Calu3 (cell line): ENCODE results near the gene UTY. TPM values are rescaled to one million over a fixed set of nuclear protein-coding genes. Genes with fewer than 3 reads are reported as not detected.

ENCODE experiments used
- BruUV-seq: library from RNA; stranded (reverse); fragments of 400-500 nt; replicated peaks from 2 replicates; lab custom pipeline; 2021; lab: Mats Ljungman, UMichigan
- CTCF ChIA-PET: fragments of 300-600 bp; sonication (Branson Sonifier 250); formaldehyde crosslinking; loops from one replicate; lab custom pipeline; 2022; ENCODE audit warnings: antibody characterized with exemption; lab: Charles Lee
- DNase-seq: peaks from one replicate; pipeline ENCODE4 v3.0.0; 2022
- H3K27ac Mint-ChIP-seq: one replicate; pipeline ENCODE4 v1.8.0; 2022; ENCODE audit warnings: mixed read lengths; ENCODE audit not compliant: unreplicated experiment
- H3K27me3 Mint-ChIP-seq: one replicate; pipeline ENCODE4 v1.8.0; 2022; ENCODE audit warnings: mixed read lengths; ENCODE audit not compliant: unreplicated experiment
- H3K36me3 Mint-ChIP-seq: one replicate; pipeline ENCODE4 v1.8.0; 2022; ENCODE audit warnings: mild to moderate bottlenecking, moderate library complexity, mixed read lengths; ENCODE audit not compliant: insufficient read depth, unreplicated experiment
- H3K4me1 Mint-ChIP-seq: one replicate; pipeline ENCODE4 v1.8.0; 2022; ENCODE audit warnings: mild to moderate bottlenecking, low read depth, mixed read lengths; ENCODE audit not compliant: unreplicated experiment
- H3K4me3 Mint-ChIP-seq: one replicate; pipeline ENCODE4 v1.8.0; 2022; ENCODE audit warnings: mild to moderate bottlenecking, low read depth, moderate library complexity, mixed read lengths; ENCODE audit not compliant: unreplicated experiment
- H3K9me3 Mint-ChIP-seq: one replicate; pipeline ENCODE4 v1.8.0; 2022; ENCODE audit warnings: low read depth, mixed read lengths; ENCODE audit not compliant: unreplicated experiment
- CTCF ChIP-seq: fragments of 200-600 bp; IDR thresholded peaks from one replicate; pipeline ENCODE4 v1.8.0; 2022; ENCODE audit warnings: antibody characterized with exemption; ENCODE audit not compliant: unreplicated experiment
- intact Hi-C: fragments of 100-400 bp; cut with micrococcal nuclease; formaldehyde crosslinking; loops from one replicate; pipeline ENCODE4 v1.10.0; 2022; ENCODE audit not compliant: unreplicated experiment
- total RNA-seq: library from RNA; stranded (reverse); gene quantifications from 2 replicates; pipeline ENCODE4 v1.2.3, GENCODE V29; 2022

Gene UTY
- total RNA-seq, 1 experiment from 2014 or later, result not detected

GRCh38 chrY:13227354-13227953 lies 252.4 kb downstream of the UTY start:
- H3K4me1 Mint-ChIP-seq, result no peaks in the 10 kb centered on the region
- intact Hi-C loops, result no loop called here
- no TSS peak for BruUV-seq
- H3K9me3 Mint-ChIP-seq, result no peaks in the 10 kb centered on the region
- H3K36me3 Mint-ChIP-seq, result no peaks in the 10 kb centered on the region
- no peak for DNase-seq
- H3K4me3 Mint-ChIP-seq, result no peak overlapping the region
- H3K27ac Mint-ChIP-seq, result no peak overlapping the region
- CTCF ChIA-PET, result no interaction called here
- H3K27me3 Mint-ChIP-seq, result no peaks in the 10 kb centered on the region
- no peak for TF ChIP-seq CTCF

GRCh38 chrY:13210961-13211646 lies 268.7 kb downstream of the UTY start:
- H3K4me1 Mint-ChIP-seq, result no peaks in the 10 kb centered on the region
- intact Hi-C loops, result no loop called here
- BruUV-seq, result no TSS peak
- DNase-seq, result no peak
- CTCF ChIA-PET, result no interaction called here
- H3K4me3 Mint-ChIP-seq, result no peak overlapping the region
- no peaks in the 10 kb centered on the region for H3K9me3 Mint-ChIP-seq
- no peaks in the 10 kb centered on the region for H3K36me3 Mint-ChIP-seq
- TF ChIP-seq CTCF, result no peak
- no peak overlapping the region for H3K27ac Mint-ChIP-seq
- no peaks in the 10 kb centered on the region for H3K27me3 Mint-ChIP-seq

GRCh38 chrY:13205214-13205613 lies 274.6 kb downstream of the UTY start:
- no peaks in the 10 kb centered on the region for H3K9me3 Mint-ChIP-seq
- intact Hi-C loops, result no loop called here

More at GRCh38 chrY:13205214-13205613, 274.6 kb downstream of the UTY start:
- Mint-ChIP-seq H3K27ac (no peak overlapping the region), H3K36me3 (no peaks in the 10 kb centered on the region), H3K4me1 (no peaks in the 10 kb centered on the region), H3K4me3 (no peak overlapping the region), H3K27me3 (no peaks in the 10 kb centered on the region)
- CTCF ChIA-PET, result no interaction called here
- no peak for DNase-seq
- TF ChIP-seq CTCF, result no peak
- no TSS peak for BruUV-seq

Other genes starting within 250 kb of the UTY start
- gene TMSB4Y, start 223.9 kb upstream of the UTY start, total RNA-seq, result not detected in 2 replicates